Measurements from ENCODE around the gene TSSK3. TPM values are rescaled to one million over a fixed set of nuclear protein-coding genes. Genes with fewer than 3 reads are reported as not detected.

TSSK3 gene
- total and polyA plus RNA-seq, 2 experiments from 2014 or later: not detected

DNA sequence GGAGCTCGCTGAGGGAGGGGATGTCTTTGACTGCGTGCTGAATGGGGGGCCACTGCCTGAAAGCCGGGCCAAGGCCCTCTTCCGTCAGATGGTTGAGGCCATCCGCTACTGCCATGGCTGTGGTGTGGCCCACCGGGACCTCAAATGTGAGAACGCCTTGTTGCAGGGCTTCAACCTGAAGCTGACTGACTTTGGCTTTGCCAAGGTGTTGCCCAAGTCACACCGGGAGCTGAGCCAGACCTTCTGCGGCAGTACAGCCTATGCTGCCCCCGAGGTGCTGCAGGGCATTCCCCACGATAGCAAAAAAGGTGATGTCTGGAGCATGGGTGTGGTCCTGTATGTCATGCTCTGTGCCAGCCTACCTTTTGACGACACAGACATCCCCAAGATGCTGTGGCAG is 1.4 kb downstream of the TSSK3 start (continued):
- TF ChIP-seq STAT1 (IDR thresholded peaks at IDR 0.05; ENCODE audit: unreplicated experiment): no peak
- TF ChIP-seq, protein P1, sequence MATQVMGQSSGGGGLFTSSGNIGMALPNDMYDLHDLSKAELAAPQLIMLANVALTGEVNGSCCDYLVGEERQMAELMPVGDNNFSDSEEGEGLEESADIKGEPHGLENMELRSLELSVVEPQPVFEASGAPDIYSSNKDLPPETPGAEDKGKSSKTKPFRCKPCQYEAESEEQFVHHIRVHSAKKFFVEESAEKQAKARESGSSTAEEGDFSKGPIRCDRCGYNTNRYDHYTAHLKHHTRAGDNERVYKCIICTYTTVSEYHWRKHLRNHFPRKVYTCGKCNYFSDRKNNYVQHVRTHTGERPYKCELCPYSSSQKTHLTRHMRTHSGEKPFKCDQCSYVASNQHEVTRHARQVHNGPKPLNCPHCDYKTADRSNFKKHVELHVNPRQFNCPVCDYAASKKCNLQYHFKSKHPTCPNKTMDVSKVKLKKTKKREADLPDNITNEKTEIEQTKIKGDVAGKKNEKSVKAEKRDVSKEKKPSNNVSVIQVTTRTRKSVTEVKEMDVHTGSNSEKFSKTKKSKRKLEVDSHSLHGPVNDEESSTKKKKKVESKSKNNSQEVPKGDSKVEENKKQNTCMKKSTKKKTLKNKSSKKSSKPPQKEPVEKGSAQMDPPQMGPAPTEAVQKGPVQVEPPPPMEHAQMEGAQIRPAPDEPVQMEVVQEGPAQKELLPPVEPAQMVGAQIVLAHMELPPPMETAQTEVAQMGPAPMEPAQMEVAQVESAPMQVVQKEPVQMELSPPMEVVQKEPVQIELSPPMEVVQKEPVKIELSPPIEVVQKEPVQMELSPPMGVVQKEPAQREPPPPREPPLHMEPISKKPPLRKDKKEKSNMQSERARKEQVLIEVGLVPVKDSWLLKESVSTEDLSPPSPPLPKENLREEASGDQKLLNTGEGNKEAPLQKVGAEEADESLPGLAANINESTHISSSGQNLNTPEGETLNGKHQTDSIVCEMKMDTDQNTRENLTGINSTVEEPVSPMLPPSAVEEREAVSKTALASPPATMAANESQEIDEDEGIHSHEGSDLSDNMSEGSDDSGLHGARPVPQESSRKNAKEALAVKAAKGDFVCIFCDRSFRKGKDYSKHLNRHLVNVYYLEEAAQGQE (IDR thresholded peaks at IDR 0.05; ENCODE audit: unreplicated experiment): no peak
- TF ChIP-seq ZNF331 (CRISPR knock-in tag; IDR thresholded peaks at IDR 0.05; ENCODE audit: low read depth): no peak
- TF ChIP-seq, protein P2, sequence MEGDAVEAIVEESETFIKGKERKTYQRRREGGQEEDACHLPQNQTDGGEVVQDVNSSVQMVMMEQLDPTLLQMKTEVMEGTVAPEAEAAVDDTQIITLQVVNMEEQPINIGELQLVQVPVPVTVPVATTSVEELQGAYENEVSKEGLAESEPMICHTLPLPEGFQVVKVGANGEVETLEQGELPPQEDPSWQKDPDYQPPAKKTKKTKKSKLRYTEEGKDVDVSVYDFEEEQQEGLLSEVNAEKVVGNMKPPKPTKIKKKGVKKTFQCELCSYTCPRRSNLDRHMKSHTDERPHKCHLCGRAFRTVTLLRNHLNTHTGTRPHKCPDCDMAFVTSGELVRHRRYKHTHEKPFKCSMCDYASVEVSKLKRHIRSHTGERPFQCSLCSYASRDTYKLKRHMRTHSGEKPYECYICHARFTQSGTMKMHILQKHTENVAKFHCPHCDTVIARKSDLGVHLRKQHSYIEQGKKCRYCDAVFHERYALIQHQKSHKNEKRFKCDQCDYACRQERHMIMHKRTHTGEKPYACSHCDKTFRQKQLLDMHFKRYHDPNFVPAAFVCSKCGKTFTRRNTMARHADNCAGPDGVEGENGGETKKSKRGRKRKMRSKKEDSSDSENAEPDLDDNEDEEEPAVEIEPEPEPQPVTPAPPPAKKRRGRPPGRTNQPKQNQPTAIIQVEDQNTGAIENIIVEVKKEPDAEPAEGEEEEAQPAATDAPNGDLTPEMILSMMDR (conservative IDR thresholded peaks at IDR 0.05; ENCODE audit: low read depth in 2 of 2): no peak

DNA sequence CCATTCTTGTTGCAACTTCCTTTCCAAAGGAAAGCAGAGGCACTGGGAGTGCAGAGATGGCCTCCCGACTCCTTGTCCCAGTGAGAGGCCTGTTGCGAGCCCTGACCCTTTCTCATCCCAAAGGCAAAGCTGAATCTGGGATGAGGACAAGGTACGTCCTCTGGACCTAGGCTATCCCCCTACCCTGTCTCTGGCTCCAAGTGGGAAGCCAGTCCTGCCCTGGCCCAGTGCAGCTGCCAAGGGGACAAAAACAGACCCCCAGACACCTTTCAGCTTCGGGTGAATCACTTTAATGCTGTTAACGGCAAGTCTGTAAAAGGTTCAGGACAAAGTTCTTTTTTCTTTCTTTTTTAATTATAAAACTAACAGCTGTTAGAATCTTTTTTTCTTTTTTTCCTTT is 2.5 kb downstream of the TSSK3 start:
- Histone ChIP-seq H3K79me2 (replicated peaks; ENCODE audit: insufficient read depth) (no peaks in the 10 kb centered on the region), H3K36me3 (ENCODE audit: insufficient read depth) (peaks cover 16% of the 10 kb centered on the region; the same call in 1 of the 2 replicates), H3K4me3 (no peak overlapping the region), H3K27me3 (ENCODE audit: insufficient read depth) (peaks cover 30% of the 10 kb centered on the region), H2AFZ (no peak overlapping the region), H3K4me2 (no peak overlapping the region), H3F3A (replicated peaks; ENCODE audit: low read depth) (peaks cover 11% of the 10 kb centered on the region; the same call in 1 of the 2 replicates), H3K27ac (ENCODE audit: low read depth) (no peak overlapping the region), H4K20me1 (replicated peaks; ENCODE audit: insufficient read depth) (no peaks in the 10 kb centered on the region; the same call in none of the 2 replicates), H3K9me2 (ENCODE audit: insufficient read depth) (no peaks in the 10 kb centered on the region), H3K4me1 (ENCODE audit: insufficient read depth) (no peaks in the 10 kb centered on the region; the same call in 1 of the 2 replicates)
- ATAC-seq (no peak), DNase-seq (ENCODE audit: low spot score) (no peak)
- H3K27me3 Mint-ChIP-seq (ENCODE audit: insufficient read depth, low read depth, poor library complexity): peaks cover 25% of the 10 kb centered on the region
- H3K36me3 Mint-ChIP-seq (ENCODE audit: low read depth): peaks cover 48% of the 10 kb centered on the region
- H3K4me1 Mint-ChIP-seq: peaks cover 7% of the 10 kb centered on the region
- no peak overlapping the region for H3K27ac Mint-ChIP-seq
- H3K9me3 Mint-ChIP-seq: no peaks in the 10 kb centered on the region; the same call in 2 of the 3 replicates
- H3K4me3 Mint-ChIP-seq: no peak overlapping the region
- TF ChIP-seq, protein P2 (conservative IDR thresholded peaks at IDR 0.05; ENCODE audit: low read depth in 2 of 2): no peak
- no peak for TF ChIP-seq STAT1 (IDR thresholded peaks at IDR 0.05; ENCODE audit: unreplicated experiment)
- TF ChIP-seq POLR2AphosphoS5 (IDR thresholded peaks at IDR 0.05; ENCODE audit: low read depth): no peak
- TF ChIP-seq, protein P1 (IDR thresholded peaks at IDR 0.05; ENCODE audit: unreplicated experiment): no peak
- TF ChIP-seq, protein P3, sequence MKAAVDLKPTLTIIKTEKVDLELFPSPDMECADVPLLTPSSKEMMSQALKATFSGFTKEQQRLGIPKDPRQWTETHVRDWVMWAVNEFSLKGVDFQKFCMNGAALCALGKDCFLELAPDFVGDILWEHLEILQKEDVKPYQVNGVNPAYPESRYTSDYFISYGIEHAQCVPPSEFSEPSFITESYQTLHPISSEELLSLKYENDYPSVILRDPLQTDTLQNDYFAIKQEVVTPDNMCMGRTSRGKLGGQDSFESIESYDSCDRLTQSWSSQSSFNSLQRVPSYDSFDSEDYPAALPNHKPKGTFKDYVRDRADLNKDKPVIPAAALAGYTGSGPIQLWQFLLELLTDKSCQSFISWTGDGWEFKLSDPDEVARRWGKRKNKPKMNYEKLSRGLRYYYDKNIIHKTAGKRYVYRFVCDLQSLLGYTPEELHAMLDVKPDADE (IDR thresholded peaks at IDR 0.05): no peak
- no peak for TF ChIP-seq EZH2 (IDR thresholded peaks at IDR 0.05; ENCODE audit: low read depth, unreplicated experiment)
- no peak for TF ChIP-seq ZNF114 (CRISPR knock-in tag; IDR thresholded peaks at IDR 0.05)
- no peak for TF ChIP-seq JUNB (IDR thresholded peaks at IDR 0.05; ENCODE audit: unreplicated experiment)
- TF ChIP-seq EZH2phosphoT487 (IDR thresholded peaks at IDR 0.05; ENCODE audit: unreplicated experiment): no peak
